HEK293 (cell line): ENCODE results near the gene OBSL1.

Experiments
- AEBP2 ChIP-seq: fragments of 450-650 bp; formaldehyde crosslinking; IDR thresholded peaks from 2 replicates; pipeline ENCODE4 v1.5.1; 2016; ENCODE audit warnings: missing biosample characterization, missing genetic modification characterization, borderline replicate concordance
- BCL11A ChIP-seq: fragments of 450-650 bp; formaldehyde crosslinking; IDR thresholded peaks from 2 replicates; pipeline ENCODE4 v1.5.1; 2016; ENCODE audit warnings: low read depth, missing biosample characterization, missing genetic modification characterization
- FEZF1 ChIP-seq: fragments of 450-650 bp; formaldehyde crosslinking; IDR thresholded peaks from 2 replicates; pipeline ENCODE4 v1.5.1; 2016; ENCODE audit warnings: missing biosample characterization, missing genetic modification characterization
- GFI1B ChIP-seq: fragments of 450-650 bp; formaldehyde crosslinking; IDR thresholded peaks from 2 replicates; pipeline ENCODE4 v1.5.1; 2016; ENCODE audit warnings: missing biosample characterization, missing genetic modification characterization
- GLIS1 ChIP-seq: fragments of 450-650 bp; formaldehyde crosslinking; IDR thresholded peaks from 2 replicates; pipeline ENCODE4 v1.5.1; 2016; ENCODE audit warnings: missing biosample characterization, missing genetic modification characterization
- GLIS2 ChIP-seq: fragments of 450-650 bp; formaldehyde crosslinking; IDR thresholded peaks from 2 replicates; pipeline ENCODE4 v1.5.1; 2016; ENCODE audit warnings: missing biosample characterization, missing genetic modification characterization
- HOXD13 ChIP-seq: sonication (generic); formaldehyde crosslinking; IDR thresholded peaks from 2 replicates; pipeline ENCODE4 v1.8.0; 2022; ENCODE audit warnings: missing genetic modification reagents, borderline replicate concordance
- KLF10 ChIP-seq: fragments of 450-650 bp; IDR thresholded peaks from 2 replicates; pipeline ENCODE4 v1.5.1; 2018; ENCODE audit warnings: missing biosample characterization, mild to moderate bottlenecking, missing genetic modification characterization
- KLF8 ChIP-seq: fragments of 450-650 bp; formaldehyde crosslinking; IDR thresholded peaks from 2 replicates; pipeline ENCODE4 v1.5.1; 2016; ENCODE audit warnings: missing biosample characterization, missing genetic modification characterization
- PATZ1 ChIP-seq: fragments of 450-650 bp; formaldehyde crosslinking; IDR thresholded peaks from 2 replicates; pipeline ENCODE4 v1.5.1; 2016; ENCODE audit warnings: missing biosample characterization, missing genetic modification characterization
- PRDM10 ChIP-seq: fragments of 450-650 bp; formaldehyde crosslinking; IDR thresholded peaks from 2 replicates; pipeline ENCODE4 v1.5.1; 2016; ENCODE audit warnings: missing biosample characterization, missing genetic modification characterization
- PRDM4 ChIP-seq: fragments of 450-650 bp; formaldehyde crosslinking; IDR thresholded peaks from 2 replicates; pipeline ENCODE4 v1.5.1; 2017; ENCODE audit warnings: missing biosample characterization, missing genetic modification characterization
- PRDM6 ChIP-seq: fragments of 450-650 bp; formaldehyde crosslinking; IDR thresholded peaks from 2 replicates; pipeline ENCODE4 v1.5.1; 2017; ENCODE audit warnings: missing biosample characterization, missing genetic modification characterization
- SETDB1 ChIP-seq: IDR thresholded peaks from one replicate; pipeline ENCODE4 v1.6.1; 2017; ENCODE audit warnings: mild to moderate bottlenecking, low read length, moderate library complexity, mixed read lengths; ENCODE audit not compliant: insufficient read length
- YY2 ChIP-seq: fragments of 450-650 bp; formaldehyde crosslinking; IDR thresholded peaks from 2 replicates; pipeline ENCODE4 v1.5.1; 2016; ENCODE audit warnings: missing biosample characterization, missing genetic modification characterization
- ZEB2 ChIP-seq: fragments of 450-650 bp; formaldehyde crosslinking; IDR thresholded peaks from 2 replicates; pipeline ENCODE4 v1.5.1; 2016; ENCODE audit warnings: missing biosample characterization, missing genetic modification characterization
- ZFP37 ChIP-seq: fragments of 450-650 bp; formaldehyde crosslinking; IDR thresholded peaks from 2 replicates; pipeline ENCODE4 v1.5.1; 2016; ENCODE audit warnings: missing biosample characterization, missing genetic modification characterization
- ZNF10 ChIP-seq: fragments of 450-650 bp; formaldehyde crosslinking; IDR thresholded peaks from 2 replicates; pipeline ENCODE4 v1.5.1; 2017; ENCODE audit warnings: missing biosample characterization, missing genetic modification characterization
- ZNF132 ChIP-seq: fragments of 450-650 bp; formaldehyde crosslinking; IDR thresholded peaks from 2 replicates; pipeline ENCODE4 v1.5.1; 2017; ENCODE audit warnings: missing biosample characterization, missing genetic modification characterization, borderline replicate concordance
- ZNF140 ChIP-seq: fragments of 450-650 bp; formaldehyde crosslinking; IDR thresholded peaks from 2 replicates; pipeline ENCODE4 v1.5.1; 2016; ENCODE audit warnings: missing biosample characterization, missing genetic modification characterization
- ZNF24 ChIP-seq: fragments of 450-650 bp; formaldehyde crosslinking; IDR thresholded peaks from 2 replicates; pipeline ENCODE4 v1.5.1; 2016; ENCODE audit warnings: missing biosample characterization, missing genetic modification characterization
- ZNF548 ChIP-seq: fragments of 450-650 bp; formaldehyde crosslinking; IDR thresholded peaks from 2 replicates; pipeline ENCODE4 v1.5.1; 2016; ENCODE audit warnings: missing biosample characterization, missing genetic modification characterization
- ZNF571 ChIP-seq: fragments of 450-650 bp; formaldehyde crosslinking; IDR thresholded peaks from 2 replicates; pipeline ENCODE4 v1.5.0; 2017; ENCODE audit warnings: missing biosample characterization, missing genetic modification characterization
- ZNF585B ChIP-seq: fragments of 450-650 bp; formaldehyde crosslinking; IDR thresholded peaks from 2 replicates; pipeline ENCODE4 v1.5.1; 2016; ENCODE audit warnings: missing biosample characterization, missing genetic modification characterization
- ZNF621 ChIP-seq: fragments of 450-650 bp; formaldehyde crosslinking; IDR thresholded peaks from 2 replicates; pipeline ENCODE4 v1.5.1; 2017; ENCODE audit warnings: missing biosample characterization, missing genetic modification characterization
- ZNF707 ChIP-seq: fragments of 450-650 bp; formaldehyde crosslinking; IDR thresholded peaks from 2 replicates; pipeline ENCODE4 v1.5.1; 2016; ENCODE audit warnings: missing biosample characterization, missing genetic modification characterization
- ZNF747 ChIP-seq: fragments of 450-650 bp; formaldehyde crosslinking; IDR thresholded peaks from 2 replicates; pipeline ENCODE4 v1.5.1; 2016; ENCODE audit warnings: missing biosample characterization, missing genetic modification characterization
- ZSCAN18 ChIP-seq: fragments of 450-650 bp; formaldehyde crosslinking; IDR thresholded peaks from 2 replicates; pipeline ENCODE4 v1.5.1; 2016; ENCODE audit warnings: missing biosample characterization, missing genetic modification characterization

Gene OBSL1

GRCh38 chr2:219552382-219553167 lies 18.8 kb downstream of the OBSL1 start (continued):
- TF ChIP-seq PATZ1 (peak; percentile 49; the same call in 1 of the 2 replicates), ZNF140 (no peak), PRDM10 (tag by site-specific recombination) (0 out of 2 replicates have a peak, but pooled peaks have one; percentile 14), ZNF707 (no peak), GLIS2 (tag by site-specific recombination) (no peak), ZNF621 (no peak), YY2 (tag by site-specific recombination) (no peak), KLF8 (tag by site-specific recombination) (peak; percentile 96), ZNF571 (tag by site-specific recombination) (no peak), BCL11A (tag by site-specific recombination) (no peak), ZSCAN18 (tag by site-specific recombination) (no peak), ZNF132 (no peak), SETDB1 (no peak), HOXD13 (CRISPR knock-in tag) (no peak), KLF10 (tag by site-specific recombination) (peak; percentile 99), ZNF24 (tag by site-specific recombination) (no peak), AEBP2 (no peak), ZNF585B (no peak), GFI1B (no peak), ZNF747 (tag by site-specific recombination) (no peak), ZFP37 (tag by site-specific recombination) (no peak), GLIS1 (0 out of 2 replicates have a peak, but pooled peaks have one; percentile 17), PRDM4 (tag by site-specific recombination) (no peak), ZEB2 (tag by site-specific recombination) (0 out of 2 replicates have a peak, but pooled peaks have one; percentile 31), ZNF548 (no peak), ZNF10 (tag by site-specific recombination) (peak; percentile 85), FEZF1 (tag by site-specific recombination) (no peak), PRDM6 (tag by site-specific recombination) (no peak)
